Upper lobe of left lung (tissue), 4 donors: Measurements from ENCODE around the gene NAGA.

ENCODE experiments used
- CTCF ChIP-seq, 6 experiments: fragments of 450-650 bp in 4 of 6; fragments of 200-600 bp in 2 of 6; sonication (generic) in 2 of 6; IDR thresholded peaks; one replicate each; pipeline ENCODE4 v1.5.1; 2016 to 2019; ENCODE audit warnings: antibody characterized with exemption in 6 of 6
- POLR2A ChIP-seq, 4 donors: fragments of 450-650 bp; IDR thresholded peaks; one replicate each; pipeline ENCODE4 v1.5.1; 2016 to 2017; ENCODE audit warnings: antibody characterized with exemption in 4 of 4, mild to moderate bottlenecking in 2 of 4
- POLR2AphosphoS5 ChIP-seq, 2 donors: sonication (generic); formaldehyde crosslinking; IDR thresholded peaks; one replicate each; pipeline ENCODE4 v1.5.1; 2017; ENCODE audit warnings: antibody characterized with exemption in 2 of 2

DNA sequence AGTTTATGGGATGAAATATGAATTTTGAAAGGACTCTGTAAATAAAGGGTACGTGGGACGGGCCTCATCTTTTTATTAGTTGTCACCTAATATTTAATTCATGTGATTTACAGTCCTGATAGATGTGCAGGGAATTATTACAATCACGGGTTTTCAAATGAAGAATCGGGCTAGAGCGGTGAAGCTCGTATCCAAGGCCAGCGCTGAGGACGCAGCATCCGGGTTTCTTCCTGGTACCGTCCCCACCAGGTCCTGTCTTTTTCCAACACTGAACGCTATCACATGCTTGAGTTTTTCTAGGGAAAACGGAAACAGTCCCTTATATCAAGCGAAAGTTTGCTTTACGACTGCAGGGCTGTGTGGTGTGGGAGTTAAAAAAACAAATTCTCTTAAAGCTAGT lies 9.7 kb upstream of the NAGA start:
- TF ChIP-seq CTCF (IDR thresholded peaks at IDR 0.05) (peak in 1 of 6 experiments; percentile 6), POLR2A (IDR thresholded peaks at IDR 0.05) (no peak), POLR2AphosphoS5 (IDR thresholded peaks at IDR 0.05) (no peak)
